Heart left ventricle (tissue), 16 donors: ENCODE data around the gene C12orf42. TPM values are rescaled to one million over a fixed set of nuclear protein-coding genes. Genes with fewer than 3 reads are reported as not detected.

Experiments
- ATAC-seq, 4 donors: fragments of 200-7000 bp; cut with Tn5 transposase; one replicate each; pipeline ENCODE4 v1.9.1; 2020 to 2022; ENCODE audit warnings: moderate library complexity in 4 of 4, mild to moderate bottlenecking in 3 of 4, moderate number of reproducible peaks in 1 of 4
- DNase-seq, 5 donors: peaks; one replicate each; pipeline ENCODE4 v3.0.0-alpha.2; 2020
- H3K27ac ChIP-seq, 12 donors: fragments of 200-600 bp; sonication (generic) in 4 of 12; one replicate each; pipeline versions ENCODE4 v1.5.0 to v1.8.0; 2016 to 2022; ENCODE audit warnings: mild to moderate bottlenecking in 2 of 12
- H3K27me3 ChIP-seq, 9 donors: fragments of 200-600 bp; sonication (generic) in 2 of 9; one replicate each; pipeline versions ENCODE4 v1.5.1 to v1.8.0; 2016 to 2022; ENCODE audit warnings: mild to moderate bottlenecking in 3 of 9
- H3K36me3 ChIP-seq, 9 donors: fragments of 200-600 bp; sonication (generic) in 2 of 9; one replicate each; pipeline versions ENCODE4 v1.5.0 to v1.8.0; 2018 to 2022; ENCODE audit warnings: mild to moderate bottlenecking in 2 of 9
- H3K4me1 ChIP-seq, 12 donors: fragments of 200-600 bp; sonication (generic) in 4 of 12; one replicate each; pipeline versions ENCODE4 v1.5.0 to v1.8.0; 2016 to 2022; ENCODE audit warnings: mild to moderate bottlenecking in 3 of 12
- H3K4me3 ChIP-seq, 12 donors: fragments of 200-600 bp; sonication (generic) in 4 of 12; one replicate each; pipeline versions ENCODE4 v1.5.0 to v1.8.0; 2017 to 2022; ENCODE audit warnings: mild to moderate bottlenecking in 9 of 12, moderate library complexity in 4 of 12
- H3K9me3 ChIP-seq, 12 donors: fragments of 200-600 bp; sonication (generic) in 4 of 12; one replicate each; pipeline versions ENCODE4 v1.5.0 to v1.8.0; 2016 to 2022; ENCODE audit warnings: mild to moderate bottlenecking in 1 of 12
- POLR2A ChIP-seq, 2 donors: fragments of 450-650 bp; IDR thresholded peaks; one replicate each; pipeline ENCODE4 v1.6.1; 2017; ENCODE audit warnings: antibody characterized with exemption in 2 of 2, mild to moderate bottlenecking in 2 of 2, moderate library complexity in 2 of 2
- WGBS, 4 donors: extraction: QIAGEN DNeasy Blood & Tissue Kit in 2 of 4; methylation state at CpG; one replicate each; pipeline versions ENCODE4 v1.1.5 to v1.1.7; 2013 to 2018; 5-methylcytosine and 5-hydroxymethylcytosine counted together
- intact Hi-C, 10 donors: fragments of 100-400 bp; cut with DNase I; formaldehyde crosslinking; loops; one replicate each; pipeline versions ENCODE4 v1.11.1 to v1.14.2; 2022
- polyA plus RNA-seq, 2 donors: library from polyadenylated mRNA; stranded (reverse); fragments of 200-250 nt; gene quantifications; one replicate each; pipeline ENCODE4 v1.2.3, GENCODE V29; 2013
- total RNA-seq, 9 donors: library from RNA; depleted of rRNA in 2 of 9; stranded (reverse); fragments of >200 nt in 2 of 9; fragmentation: NEBNext Ultra II Directional in 3 of 9; extraction: Animal tissue kit (Norgen Biotek cat#: 25700) in 3 of 9; gene quantifications; one replicate each; pipeline versions ENCODE4 v1.1.0 to v1.2.4, GENCODE V29; 2016 to 2023
- TF ChIP-seq, protein P1 (sequence below), 12 donors: fragments of 200-600 bp; sonication (generic) in 4 of 12; IDR thresholded peaks; one replicate each; pipeline versions ENCODE4 v1.5.0 to v1.8.0; 2018 to 2022; ENCODE audit warnings: antibody characterized with exemption in 12 of 12, mild to moderate bottlenecking in 5 of 12
- donor health status: ischemic (EF 13 %, LVEDD 7.1; RV severe dilation, severe dysfunction).
- donor health status: healthy with polysubstance abuse.
- donor health status: DM: no; HTN: yes; CAD: no.
- donor health status: DM: no; HTN: no; CAD: no.
- donor health status: ischemic (EF 25% LVEDD 6.9; RV normal size, moderate dysfunction).
- donor health status: ischemic (EF 25% LVEDD 5.7; RV mildly dilated, moderate dysfunction).
- donor health status: healthy.
- donor health status: DM: yes; HTN: yes; CAD: no.
- donor health status: ischemic (EF 35%, LVEDD 5.7; RV mildly dilated, moderate dysfunction).
- donor health status: nonischemic (EF 11% LVEDD 7.7; RV severe dilation, severe dysfunction).
- donor health status: DM: yes; HTN: yes; CAD: no.
- donor health status: PGD.
- donor health status: ischemic (EF 29% LVEDD 5.4; RV normal size, mild dysfunction).
- donor health status: nonischemic (EF 23%, LVEDD 6.1; RV moderate dilation, normal function).

C12orf42 gene
- total and polyA plus RNA-seq, 11 donors = not detected

DNA sequence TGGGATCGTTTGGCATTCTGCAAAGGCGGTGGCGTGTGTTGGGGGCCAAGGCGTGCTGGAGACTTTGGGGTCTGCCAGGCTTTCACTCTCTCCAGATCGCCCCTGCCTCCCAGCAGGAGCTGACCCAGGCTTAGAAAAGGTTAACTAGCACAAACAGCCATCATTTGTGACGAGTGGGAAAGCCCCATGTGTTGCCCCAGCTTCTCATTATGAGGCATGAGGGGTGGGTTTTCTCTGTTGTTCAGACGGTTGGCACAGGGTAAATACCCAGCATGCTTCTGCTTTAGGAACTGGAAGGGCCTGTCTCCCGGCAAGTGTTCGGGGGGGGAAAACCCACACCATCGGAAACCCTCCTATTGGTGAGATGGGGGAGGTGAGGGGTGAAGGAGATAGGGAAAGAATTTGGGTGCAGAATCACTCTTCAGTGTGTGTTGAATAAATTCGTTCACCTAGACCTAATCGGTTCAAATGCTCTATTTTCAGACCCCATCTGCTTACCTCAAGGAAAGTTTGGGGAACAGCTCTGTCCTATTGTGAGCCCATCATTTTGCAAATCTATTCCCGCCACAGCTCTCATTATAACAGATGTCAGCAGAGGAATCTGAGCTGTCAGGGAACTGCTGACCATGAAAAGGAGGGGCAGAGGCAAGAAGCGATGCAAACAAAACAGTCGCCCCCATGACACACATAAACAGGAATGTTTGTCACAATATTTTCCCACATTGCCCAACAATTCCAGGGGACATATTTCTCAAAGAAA lies 34.7 kb upstream of the C12orf42 start:
- Histone ChIP-seq H3K36me3 (no peaks in the 10 kb centered on the region), H3K4me1 (no peaks in the 10 kb centered on the region), H3K27me3 (peaks cover 0 to 26% (median 0%) of the 10 kb centered on the region in 9 donors), H3K27ac (no peak overlapping the region), H3K9me3 (no peaks in the 10 kb centered on the region), H3K4me3 (no peak overlapping the region)
- no peak for TF ChIP-seq POLR2A (IDR thresholded peaks at IDR 0.05)
- TF ChIP-seq, protein P1, sequence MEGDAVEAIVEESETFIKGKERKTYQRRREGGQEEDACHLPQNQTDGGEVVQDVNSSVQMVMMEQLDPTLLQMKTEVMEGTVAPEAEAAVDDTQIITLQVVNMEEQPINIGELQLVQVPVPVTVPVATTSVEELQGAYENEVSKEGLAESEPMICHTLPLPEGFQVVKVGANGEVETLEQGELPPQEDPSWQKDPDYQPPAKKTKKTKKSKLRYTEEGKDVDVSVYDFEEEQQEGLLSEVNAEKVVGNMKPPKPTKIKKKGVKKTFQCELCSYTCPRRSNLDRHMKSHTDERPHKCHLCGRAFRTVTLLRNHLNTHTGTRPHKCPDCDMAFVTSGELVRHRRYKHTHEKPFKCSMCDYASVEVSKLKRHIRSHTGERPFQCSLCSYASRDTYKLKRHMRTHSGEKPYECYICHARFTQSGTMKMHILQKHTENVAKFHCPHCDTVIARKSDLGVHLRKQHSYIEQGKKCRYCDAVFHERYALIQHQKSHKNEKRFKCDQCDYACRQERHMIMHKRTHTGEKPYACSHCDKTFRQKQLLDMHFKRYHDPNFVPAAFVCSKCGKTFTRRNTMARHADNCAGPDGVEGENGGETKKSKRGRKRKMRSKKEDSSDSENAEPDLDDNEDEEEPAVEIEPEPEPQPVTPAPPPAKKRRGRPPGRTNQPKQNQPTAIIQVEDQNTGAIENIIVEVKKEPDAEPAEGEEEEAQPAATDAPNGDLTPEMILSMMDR (IDR thresholded peaks at IDR 0.05) = no peak
- 37 to 46% (median 42%) methylated on average over 14 to 15 of the region's 15 CpGs for WGBS, 4 donors
- no peak for ATAC-seq
- no peak for DNase-seq
- intact Hi-C loops = no loop called here

DNA sequence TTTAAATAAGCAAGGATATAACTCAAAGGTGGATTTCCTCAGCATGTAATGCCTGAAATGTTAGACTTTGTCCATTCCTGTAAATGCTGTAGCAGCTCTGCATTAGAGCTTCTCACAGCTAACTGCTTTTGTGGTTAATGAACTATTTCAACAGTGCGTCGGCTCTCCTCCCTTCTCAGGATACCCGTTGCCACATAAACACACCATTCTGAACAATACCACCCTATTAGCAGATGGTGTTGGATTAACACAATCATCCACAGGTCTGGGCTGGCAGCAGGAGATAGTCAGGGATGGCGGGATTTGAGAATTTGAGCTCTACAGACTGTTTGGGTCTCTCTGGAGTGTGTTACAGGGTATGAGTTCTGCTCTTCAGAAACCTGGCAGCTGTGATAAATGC lies 33.5 kb upstream of the C12orf42 start:
- H3K4me3 ChIP-seq = no peak overlapping the region
- ATAC-seq (no peak), DNase-seq (no peak)
- TF ChIP-seq, protein P1 (IDR thresholded peaks at IDR 0.05) = no peak
- no peak for TF ChIP-seq POLR2A (IDR thresholded peaks at IDR 0.05)
- H3K36me3 ChIP-seq = no peaks in the 10 kb centered on the region
- intact Hi-C loops = no loop called here
- peaks cover 0 to 26% (median 0%) of the 10 kb centered on the region in 9 donors for H3K27me3 ChIP-seq
- H3K4me1 ChIP-seq = no peaks in the 10 kb centered on the region
- no peak overlapping the region for H3K27ac ChIP-seq
- H3K9me3 ChIP-seq = no peaks in the 10 kb centered on the region
- WGBS, 4 donors = 56 to 71% (median 59%) methylated on average over 4 of the region's 4 CpGs

DNA sequence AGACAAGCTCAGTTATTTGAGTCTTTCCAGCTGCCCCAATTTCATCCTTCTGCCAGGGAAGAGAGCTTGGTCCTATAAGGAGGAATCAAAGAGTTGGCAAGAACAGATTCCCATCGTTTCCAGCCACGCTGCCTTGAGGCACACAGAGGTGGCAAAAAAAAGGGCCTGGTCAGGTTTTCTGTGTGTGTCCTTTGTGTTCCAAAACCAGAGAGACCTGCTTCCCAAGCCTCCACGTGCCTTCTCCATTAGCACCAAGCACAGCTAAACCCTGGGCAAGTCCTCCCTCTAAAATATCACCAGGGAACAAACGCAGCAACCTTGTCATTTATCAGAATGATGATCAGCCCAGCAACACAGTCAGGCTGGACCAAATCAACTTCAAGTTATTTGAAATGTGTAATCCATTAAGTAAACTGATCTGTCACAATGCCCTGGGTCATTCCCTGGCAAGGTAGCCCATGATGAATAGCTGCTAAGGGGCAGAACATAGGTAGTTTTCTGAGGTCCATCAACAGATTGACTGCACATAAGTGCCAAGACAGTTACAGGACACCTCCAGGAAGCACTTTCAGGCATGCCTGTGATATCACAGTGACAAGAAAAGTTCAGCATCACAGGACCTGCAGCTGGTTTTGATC lies 28.6 kb upstream of the C12orf42 start:
- no peak for ATAC-seq

DNA sequence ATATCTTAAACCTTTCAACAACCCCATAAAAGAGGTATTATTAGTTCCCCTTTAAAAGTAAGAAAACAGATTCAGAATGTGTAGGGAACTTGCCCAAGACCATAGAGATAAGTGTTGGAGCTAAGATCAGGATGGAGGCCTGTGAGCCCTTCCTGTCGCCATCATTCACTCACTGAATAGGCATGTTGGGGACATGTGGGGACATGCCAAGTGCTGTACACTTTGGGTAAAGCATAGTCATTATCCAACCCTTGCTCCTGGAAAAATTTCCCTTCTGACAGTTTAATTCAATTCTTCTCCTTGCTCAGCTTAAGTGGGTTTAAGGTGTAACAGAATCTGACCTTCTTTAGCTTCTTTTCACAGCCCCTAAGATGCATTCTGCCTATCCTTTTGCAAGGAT lies 28.0 kb upstream of the C12orf42 start:
- WGBS, 4 donors = 80 to 86% (median 83%) methylated on average over 1 of the region's 1 CpG
- H3K9me3 ChIP-seq = no peaks in the 10 kb centered on the region
- DNase-seq (no peak), ATAC-seq (no peak)
- H3K4me1 ChIP-seq = no peaks in the 10 kb centered on the region
- H3K27me3 ChIP-seq = peaks cover 0 to 4% (median 0%) of the 10 kb centered on the region in 9 donors
- no peak for TF ChIP-seq POLR2A (IDR thresholded peaks at IDR 0.05)
- TF ChIP-seq, protein P1 (IDR thresholded peaks at IDR 0.05) = no peak
- H3K27ac ChIP-seq = no peak overlapping the region
- intact Hi-C loops = no loop called here
- no peak overlapping the region for H3K4me3 ChIP-seq
- H3K36me3 ChIP-seq = no peaks in the 10 kb centered on the region

More for the DNA sequence above, 28.6 kb upstream of the C12orf42 start:
- H3K9me3 ChIP-seq = no peaks in the 10 kb centered on the region
- WGBS, 4 donors = 50 to 63% (median 57%) methylated on average over 4 of the region's 4 CpGs
- no peak overlapping the region for H3K4me3 ChIP-seq
- no peak overlapping the region for H3K27ac ChIP-seq
- H3K4me1 ChIP-seq = no peaks in the 10 kb centered on the region
- TF ChIP-seq POLR2A (IDR thresholded peaks at IDR 0.05) = no peak
- TF ChIP-seq, protein P1 (IDR thresholded peaks at IDR 0.05) = no peak
- peaks cover 0 to 10% (median 0%) of the 10 kb centered on the region in 9 donors for H3K27me3 ChIP-seq
- no peaks in the 10 kb centered on the region for H3K36me3 ChIP-seq
- DNase-seq = no peak
- intact Hi-C loops = no loop called here
